ENCODE data around the gene TENM4. TPM values are rescaled to one million over a fixed set of nuclear protein-coding genes. Genes with fewer than 3 reads are reported as not detected.

The TENM4 gene
- total RNA-seq, 1 donor from 2014 or later, result 50.7 TPM

DNA sequence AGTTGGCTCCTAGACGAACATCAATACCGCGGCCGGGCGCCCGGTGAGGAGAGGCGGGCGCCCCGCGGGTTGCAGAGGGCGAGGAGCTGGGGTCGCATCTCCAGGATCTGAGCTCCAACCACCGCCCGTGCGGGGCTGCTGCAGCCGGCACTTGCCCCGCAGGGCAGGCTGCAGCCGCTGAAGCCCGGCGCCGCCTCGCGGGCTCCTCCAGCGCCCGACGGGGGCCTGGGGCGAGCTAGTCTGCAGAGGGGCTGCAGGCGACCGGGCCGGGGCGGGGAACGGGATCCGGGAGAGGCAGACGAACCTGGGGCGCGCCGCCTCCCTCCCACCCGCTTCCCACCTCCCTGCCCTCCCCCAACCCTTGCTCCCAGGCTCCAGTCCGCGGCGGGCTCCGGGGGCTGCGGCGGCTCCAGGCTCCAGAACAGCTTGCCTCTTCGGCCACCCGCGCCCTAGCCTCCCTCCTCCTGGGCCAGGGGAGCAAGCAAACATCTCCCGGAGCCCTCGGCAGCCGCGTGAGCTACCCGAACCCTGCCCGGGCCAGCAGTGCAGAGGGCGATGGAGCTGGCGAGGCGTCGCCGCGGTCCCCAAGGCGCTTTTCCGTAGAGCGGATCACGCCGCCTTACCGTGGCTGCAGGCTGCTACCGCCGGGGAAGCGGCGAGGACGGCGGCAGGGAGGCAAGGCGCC is 802 bp downstream of the TENM4 start:
- Mint-ChIP-seq H3K4me3 (ENCODE audit: unreplicated experiment) (peak overlapping the region; percentile 95), H3K9me3 (ENCODE audit: unreplicated experiment) (peaks cover 18% of the 10 kb centered on the region), H3K4me1 (ENCODE audit: low read depth, unreplicated experiment) (peaks cover 16% of the 10 kb centered on the region), H3K36me3 (ENCODE audit: unreplicated experiment) (no peaks in the 10 kb centered on the region), H3K27me3 (ENCODE audit: unreplicated experiment) (peaks cover 18% of the 10 kb centered on the region), H3K27ac (ENCODE audit: unreplicated experiment) (peak overlapping the region; percentile 91)
- TF ChIP-seq CTCF (IDR thresholded peaks at IDR 0.05; ENCODE audit: partially characterized antibody, unreplicated experiment), result no peak
- peak; percentile 80 for DNase-seq

GRCh38 chr11:79439410-79439885 is 1.4 kb downstream of the TENM4 start:
- Mint-ChIP-seq H3K9me3 (ENCODE audit: unreplicated experiment) (peaks cover 18% of the 10 kb centered on the region), H3K4me3 (ENCODE audit: unreplicated experiment) (peak overlapping the region; percentile 95), H3K4me1 (ENCODE audit: low read depth, unreplicated experiment) (peaks cover 16% of the 10 kb centered on the region), H3K36me3 (ENCODE audit: unreplicated experiment) (no peaks in the 10 kb centered on the region), H3K27ac (ENCODE audit: unreplicated experiment) (peak overlapping the region; percentile 91), H3K27me3 (ENCODE audit: unreplicated experiment) (peaks cover 18% of the 10 kb centered on the region)
- DNase-seq, result no peak
- TF ChIP-seq CTCF (IDR thresholded peaks at IDR 0.05; ENCODE audit: partially characterized antibody, unreplicated experiment), result no peak

DNA sequence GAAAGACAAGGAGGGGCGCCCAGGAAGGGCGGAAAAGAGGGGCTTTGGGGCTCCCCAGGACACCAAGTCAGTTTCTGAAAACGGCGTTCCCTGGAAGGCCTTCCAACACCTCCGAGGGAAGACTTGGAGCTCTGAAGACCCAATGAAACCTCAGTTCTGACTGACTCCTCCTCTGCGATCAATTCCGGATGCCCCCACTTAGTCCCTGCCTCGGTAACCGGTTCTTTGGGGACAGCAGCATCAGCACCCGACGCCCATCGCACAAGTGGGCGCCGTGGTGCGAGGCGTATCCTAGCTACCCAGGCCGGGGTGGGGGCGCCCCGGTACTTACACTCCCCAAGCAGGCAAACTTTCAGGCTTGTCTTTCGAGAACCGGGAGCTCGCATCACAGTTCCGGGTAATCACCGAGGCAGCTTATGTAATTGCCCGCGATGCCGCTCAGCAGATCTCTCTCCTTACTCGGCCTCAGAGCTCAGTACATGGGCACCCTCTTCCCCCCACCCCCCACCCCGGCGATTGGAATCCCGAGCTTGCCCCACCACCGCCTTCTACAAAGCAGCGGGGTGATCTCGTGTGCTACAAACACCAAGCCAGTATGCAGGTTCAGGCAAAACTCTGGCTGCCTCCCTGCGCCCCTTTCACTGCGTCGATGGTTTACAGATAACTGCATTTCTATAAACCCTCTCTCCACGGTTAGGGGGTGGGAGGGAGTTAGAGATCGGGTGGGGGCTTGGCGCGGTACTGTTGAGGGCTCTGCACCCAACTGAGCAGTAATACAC is 2.0 kb downstream of the TENM4 start:
- TF ChIP-seq CTCF (IDR thresholded peaks at IDR 0.05; ENCODE audit: partially characterized antibody, unreplicated experiment), result no peak
- Mint-ChIP-seq H3K27ac (ENCODE audit: unreplicated experiment) (peak overlapping the region; percentile 91), H3K36me3 (ENCODE audit: unreplicated experiment) (no peaks in the 10 kb centered on the region), H3K27me3 (ENCODE audit: unreplicated experiment) (peaks cover 18% of the 10 kb centered on the region), H3K4me3 (ENCODE audit: unreplicated experiment) (peak overlapping the region; percentile 95), H3K9me3 (ENCODE audit: unreplicated experiment) (peaks cover 18% of the 10 kb centered on the region), H3K4me1 (ENCODE audit: low read depth, unreplicated experiment) (peaks cover 20% of the 10 kb centered on the region)
- peak; percentile 23 for DNase-seq

GRCh38 chr11:79437981-79438630 is 2.7 kb downstream of the TENM4 start:
- Mint-ChIP-seq H3K36me3 (ENCODE audit: unreplicated experiment) (no peaks in the 10 kb centered on the region), H3K4me3 (ENCODE audit: unreplicated experiment) (peak overlapping the region; percentile 95), H3K27ac (ENCODE audit: unreplicated experiment) (no peak overlapping the region), H3K27me3 (ENCODE audit: unreplicated experiment) (peaks cover 18% of the 10 kb centered on the region), H3K4me1 (ENCODE audit: low read depth, unreplicated experiment) (peaks cover 20% of the 10 kb centered on the region), H3K9me3 (ENCODE audit: unreplicated experiment) (peaks cover 18% of the 10 kb centered on the region)
- no peak for TF ChIP-seq CTCF (IDR thresholded peaks at IDR 0.05; ENCODE audit: partially characterized antibody, unreplicated experiment)
- DNase-seq, result peak; percentile 41
